SK-N-SH treated with all-trans-retinoic acid at 6 μM for 48 hours (cell line): ENCODE data around the gene GBGT1.

ENCODE experiments used
- CSRNP3 ChIP-seq: fragments of 250-450 bp; sonication (Bioruptor Pico); IDR thresholded peaks from 2 replicates; pipeline ENCODE4 v1.5.1; 2021; ENCODE audit warnings: mild to moderate bottlenecking, moderate library complexity
- ESRRG ChIP-seq: fragments of 250-450 bp; sonication (Bioruptor Pico); IDR thresholded peaks from 2 replicates; pipeline ENCODE4 v1.6.1; 2021; ENCODE audit warnings: mild to moderate bottlenecking
- ISL1 ChIP-seq: fragments of 250-450 bp; sonication (Bioruptor Pico); IDR thresholded peaks from 2 replicates; pipeline ENCODE4 v2.1.2; 2022; ENCODE audit warnings: mild to moderate bottlenecking, moderate library complexity
- PATZ1 ChIP-seq: fragments of 250-450 bp; sonication (Bioruptor Pico); IDR thresholded peaks from 2 replicates; pipeline ENCODE4 v1.8.0; 2020; ENCODE audit warnings: mild to moderate bottlenecking, moderate library complexity, borderline replicate concordance
- PPARA ChIP-seq: fragments of 250-450 bp; sonication (Bioruptor Pico); IDR thresholded peaks from 2 replicates; pipeline ENCODE4 v1.5.0; 2020; ENCODE audit warnings: mild to moderate bottlenecking, borderline replicate concordance
- SNAI2 ChIP-seq: fragments of 250-450 bp; sonication (Bioruptor Pico); IDR thresholded peaks from 2 replicates; pipeline ENCODE4 v1.5.0; 2020; ENCODE audit warnings: mild to moderate bottlenecking, moderate library complexity
- TCF4 ChIP-seq: fragments of 250-450 bp; sonication (Bioruptor Pico); IDR thresholded peaks from 2 replicates; pipeline ENCODE4 v1.8.0; 2021; ENCODE audit warnings: mild to moderate bottlenecking, moderate library complexity, borderline replicate concordance
- TSHZ2 ChIP-seq: fragments of 250-450 bp; sonication (Bioruptor Pico); IDR thresholded peaks from 2 replicates; pipeline ENCODE4 v1.5.0; 2020; ENCODE audit warnings: mild to moderate bottlenecking, moderate library complexity
- ZFP3 ChIP-seq: fragments of 250-450 bp; sonication (Bioruptor Pico); IDR thresholded peaks from 2 replicates; pipeline ENCODE4 v1.5.0; 2020; ENCODE audit warnings: mild to moderate bottlenecking, moderate library complexity
- ZFP30 ChIP-seq: fragments of 450-650 bp; formaldehyde crosslinking; IDR thresholded peaks from 2 replicates; pipeline ENCODE4 v1.5.0; 2022; ENCODE audit warnings: mild to moderate bottlenecking, moderate library complexity

GRCh38 chr9:133189826-133190225 is 26.1 kb upstream of the GBGT1 start:
- TF ChIP-seq ISL1 (CRISPR knock-in tag) (no peak), PATZ1 (CRISPR knock-in tag) (no peak), ESRRG (CRISPR knock-in tag) (no peak), ZFP3 (CRISPR knock-in tag) (no peak), TSHZ2 (CRISPR knock-in tag) (no peak), SNAI2 (CRISPR knock-in tag) (no peak), PPARA (CRISPR knock-in tag) (no peak), CSRNP3 (CRISPR knock-in tag) (no peak), TCF4 (CRISPR knock-in tag) (no peak), ZFP30 (no peak)
